Hematopoietic multipotent progenitor cell (in vitro differentiated cells): ENCODE measurements around the gene PLXNA2. TPM values are rescaled to one million over a fixed set of nuclear protein-coding genes. Genes with fewer than 3 reads are reported as not detected.

Source experiments
- DNase-seq, 3 donors: peaks; one replicate each; pipeline ENCODE4 v3.0.0-alpha.2; 2011 to 2015; ENCODE audit warnings: low read depth in 2 of 3, low spot score in 2 of 3
- total RNA-seq: library from RNA; depleted of rRNA; stranded (reverse); fragments of >200 nt; gene quantifications from one replicate; pipeline ENCODE4 v1.2.3, GENCODE V29; 2012

PLXNA2 gene
- total RNA-seq, 1 donor, result 0.27 TPM

DNA sequence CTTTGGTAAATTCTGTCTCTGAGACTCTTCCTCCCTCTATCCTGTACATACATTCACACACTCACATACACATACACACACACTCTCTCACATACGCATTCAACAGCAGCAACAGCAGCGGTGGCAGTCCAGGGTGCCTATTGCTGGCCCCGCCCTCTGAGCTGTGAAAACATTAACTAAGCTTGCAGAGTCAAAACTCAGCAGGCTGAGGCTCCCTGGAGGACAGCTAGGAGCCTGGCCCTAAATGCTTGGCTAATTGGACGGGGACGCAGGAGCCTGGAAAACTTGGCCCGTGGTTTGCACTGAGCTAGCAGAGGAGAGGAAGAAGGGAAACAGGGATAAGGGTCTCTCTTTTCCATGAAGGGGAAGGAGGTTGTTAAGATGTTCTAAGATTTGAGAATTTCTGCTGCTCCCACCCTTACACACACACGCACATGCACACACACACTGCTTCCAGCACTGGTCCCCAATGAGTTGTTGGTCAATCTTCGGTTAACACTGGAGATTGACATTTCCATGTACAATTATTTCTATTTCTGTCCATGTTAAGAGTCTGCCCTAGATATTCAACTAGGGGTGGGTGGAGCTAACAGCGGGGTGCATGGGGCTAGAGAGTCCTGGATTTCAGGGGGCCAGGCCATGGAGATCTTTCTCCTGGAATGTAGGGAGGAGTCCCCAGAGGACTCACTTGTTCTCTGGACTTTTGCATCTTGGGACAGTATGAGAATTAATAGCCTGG is 94.2 kb downstream of the PLXNA2 start:
- no peak for DNase-seq

DNA sequence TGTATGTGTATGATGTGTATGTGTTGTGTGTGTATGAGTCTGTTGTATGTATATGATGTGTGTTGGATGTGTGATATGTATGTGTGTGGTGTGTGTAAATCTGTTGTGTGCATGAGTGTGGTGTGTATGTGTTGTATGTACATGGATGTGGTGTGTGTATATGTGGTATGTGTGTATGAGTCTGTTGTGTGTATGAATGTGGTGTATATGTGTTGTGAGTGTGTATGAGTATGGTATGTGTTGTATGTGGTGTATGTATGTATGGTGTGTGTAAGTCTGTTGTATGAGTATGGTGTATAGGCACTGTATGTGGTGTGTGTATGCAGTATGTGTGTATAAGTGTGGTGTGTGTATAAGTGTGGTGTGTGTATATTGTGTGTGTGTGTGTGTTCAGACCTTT is 95.0 kb downstream of the PLXNA2 start:
- DNase-seq, result no peak

DNA sequence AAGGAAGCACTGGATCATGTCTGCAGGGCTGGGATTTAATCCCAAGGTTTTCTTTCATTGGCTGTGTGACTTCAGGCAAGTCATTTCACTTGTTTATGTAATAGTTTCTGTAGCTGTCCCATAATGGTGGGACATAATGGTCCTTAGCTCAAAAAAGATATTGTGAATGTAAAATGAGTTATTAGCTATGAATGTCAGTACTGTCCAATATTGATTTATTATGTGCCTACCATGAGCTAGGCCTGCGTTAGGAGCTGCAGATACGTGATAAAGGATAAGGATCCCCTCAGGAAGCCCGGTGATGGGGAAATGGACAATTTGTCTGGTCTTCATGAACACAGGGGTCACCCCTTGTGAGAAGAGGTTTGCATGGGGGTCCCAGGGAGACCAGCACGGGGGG is 95.8 kb downstream of the PLXNA2 start:
- no peak for DNase-seq

DNA sequence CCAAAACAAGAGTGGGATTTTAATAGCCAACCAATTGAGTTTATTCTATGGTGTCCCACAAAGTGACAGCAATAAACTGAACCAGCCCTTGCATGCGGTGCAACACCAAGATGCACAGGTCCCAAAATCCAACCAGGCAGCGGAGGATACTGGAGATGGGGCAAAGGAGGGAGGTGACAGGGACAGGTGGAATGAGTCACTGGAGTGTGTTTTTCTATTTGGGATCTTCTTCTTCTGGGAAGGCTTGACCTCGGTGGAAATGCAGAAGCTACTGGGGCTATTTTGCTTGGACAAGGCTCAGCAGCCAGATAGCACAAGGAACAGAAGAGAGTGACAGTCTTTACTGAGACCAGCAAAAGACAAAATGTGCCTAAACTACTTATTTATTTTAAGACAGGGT is 97.5 kb downstream of the PLXNA2 start:
- no peak for DNase-seq

DNA sequence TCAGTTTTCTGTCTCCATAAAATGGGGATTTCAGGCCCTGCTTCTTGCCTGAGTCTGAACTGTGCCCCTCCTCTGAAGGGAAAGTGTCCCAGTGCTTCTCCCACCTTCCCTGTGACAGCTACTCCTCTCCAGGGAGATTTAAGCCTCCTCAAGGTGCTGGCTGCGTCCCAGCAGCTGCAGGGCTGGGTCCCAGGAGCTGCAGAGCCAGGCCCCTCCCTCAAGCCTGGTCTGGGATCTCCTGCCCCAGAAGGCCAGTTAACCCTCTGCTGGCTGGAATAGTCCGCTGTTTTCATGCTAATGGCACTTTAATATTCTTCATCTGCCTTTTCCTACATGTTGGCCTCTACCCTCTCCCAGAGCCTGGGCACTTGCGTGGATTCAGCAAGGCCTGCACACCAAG is 99.0 kb downstream of the PLXNA2 start:
- DNase-seq, result no peak

DNA sequence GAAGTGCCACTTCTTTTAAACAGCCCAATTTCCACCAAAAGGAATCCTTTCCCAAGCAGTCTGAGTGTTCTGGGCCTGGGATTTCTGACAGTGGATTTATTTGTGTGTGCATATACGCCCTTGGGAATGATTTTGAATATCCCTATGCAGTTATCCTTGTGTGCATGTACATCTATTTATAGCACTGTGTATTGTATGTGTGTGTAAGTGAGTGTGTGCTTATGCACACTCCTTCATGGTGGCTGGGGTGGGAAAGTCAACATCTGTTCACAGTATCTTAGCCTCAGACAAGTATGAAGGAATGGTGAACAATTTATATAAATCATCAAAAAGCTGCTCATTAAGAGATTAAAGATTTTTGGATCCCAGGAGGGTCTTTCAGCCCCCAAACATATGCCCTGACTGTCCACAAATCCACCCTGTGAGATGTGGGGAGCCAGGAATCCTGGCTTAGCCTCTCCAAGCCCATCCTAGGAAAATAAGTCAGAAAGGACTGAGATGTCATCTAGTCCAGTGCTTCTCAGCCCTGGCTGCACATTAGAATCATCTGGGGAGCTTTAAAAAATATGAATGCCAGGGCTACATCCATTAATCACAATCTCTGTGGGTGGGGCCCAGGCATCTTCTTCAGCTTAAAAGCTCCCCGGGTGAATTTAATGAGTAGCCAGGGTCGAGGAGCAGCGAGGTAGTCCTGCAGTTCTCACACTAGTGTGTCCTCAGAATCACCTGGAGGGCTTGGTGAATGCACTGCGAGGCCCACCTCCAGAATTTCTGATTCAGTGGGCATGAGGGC is 101.4 kb downstream of the PLXNA2 start:
- no peak for DNase-seq

DNA sequence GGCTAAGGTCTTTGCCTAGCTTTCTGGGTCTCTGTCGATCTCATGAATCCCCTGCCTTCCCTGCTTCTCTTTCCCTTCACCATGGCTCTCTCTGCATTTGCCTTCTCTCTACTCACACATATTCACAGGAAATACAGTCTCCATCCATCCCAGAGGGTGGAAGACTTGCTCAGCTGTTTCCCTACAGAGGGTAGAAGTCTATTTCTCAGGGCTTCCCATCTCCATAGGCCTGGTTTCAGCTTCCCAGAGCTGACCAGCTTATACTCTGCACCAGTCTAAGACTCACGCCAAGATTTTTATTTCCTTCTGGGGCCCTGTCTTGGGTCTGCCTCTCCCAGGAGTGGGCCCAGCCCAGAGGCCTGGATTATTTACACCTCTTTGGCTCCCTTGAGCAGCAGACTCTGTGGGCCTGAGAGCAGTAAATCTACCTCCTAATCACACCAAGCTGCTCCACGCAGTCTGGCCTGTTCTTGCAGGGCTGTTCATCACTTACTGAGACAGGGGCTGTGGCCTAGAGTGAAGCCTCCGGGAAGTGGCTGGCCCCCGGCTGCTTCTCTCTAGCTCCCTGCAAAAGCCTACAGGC is 102.5 kb downstream of the PLXNA2 start:
- no peak for DNase-seq

DNA sequence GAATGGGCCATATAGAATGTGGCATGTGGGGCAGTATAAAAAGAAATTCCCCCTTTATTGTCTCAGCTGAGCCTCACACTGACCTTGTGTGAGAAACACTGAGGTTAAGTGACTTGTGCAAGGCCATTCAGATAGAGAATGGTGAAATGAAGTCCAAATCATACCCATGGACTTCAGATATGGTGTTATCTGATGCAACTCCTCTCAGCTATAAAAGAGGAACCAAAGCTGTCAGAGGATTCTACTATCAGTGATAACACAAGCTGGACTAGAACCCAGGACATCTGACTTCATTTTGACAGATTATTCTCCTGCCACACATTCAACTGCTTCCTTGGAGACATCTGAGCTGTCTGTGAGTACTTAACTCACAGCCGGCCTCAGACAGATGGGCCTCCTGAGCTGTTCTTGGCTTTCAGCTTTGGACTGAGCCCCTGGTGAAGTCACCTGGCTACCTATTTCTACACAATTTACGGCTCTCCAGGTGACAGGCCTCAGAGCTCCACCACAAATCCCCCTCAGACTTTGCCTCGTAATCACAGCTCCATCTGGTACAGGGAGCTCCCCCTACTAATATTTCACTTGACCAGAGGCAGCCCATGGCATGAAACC is 104.6 kb downstream of the PLXNA2 start:
- no peak for DNase-seq

DNA sequence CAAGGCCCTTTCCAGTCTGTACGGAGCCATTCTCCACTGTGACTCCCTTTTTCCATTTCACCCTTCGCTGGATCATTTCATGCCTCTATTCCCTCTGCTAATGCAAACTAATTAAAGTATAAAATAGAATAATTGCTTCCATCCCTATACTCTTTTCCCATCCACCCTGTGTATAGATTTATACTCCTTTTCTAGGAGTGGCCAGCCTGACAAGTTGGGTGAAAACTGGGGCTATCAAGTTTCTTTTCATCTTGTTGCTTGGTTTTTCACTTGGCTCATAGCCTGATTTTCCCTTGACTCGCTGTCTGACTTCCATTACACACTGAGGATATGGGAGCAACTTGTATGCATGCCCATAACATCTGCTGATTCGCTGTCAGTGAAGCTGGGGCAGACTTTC is 107.0 kb downstream of the PLXNA2 start:
- no peak for DNase-seq

DNA sequence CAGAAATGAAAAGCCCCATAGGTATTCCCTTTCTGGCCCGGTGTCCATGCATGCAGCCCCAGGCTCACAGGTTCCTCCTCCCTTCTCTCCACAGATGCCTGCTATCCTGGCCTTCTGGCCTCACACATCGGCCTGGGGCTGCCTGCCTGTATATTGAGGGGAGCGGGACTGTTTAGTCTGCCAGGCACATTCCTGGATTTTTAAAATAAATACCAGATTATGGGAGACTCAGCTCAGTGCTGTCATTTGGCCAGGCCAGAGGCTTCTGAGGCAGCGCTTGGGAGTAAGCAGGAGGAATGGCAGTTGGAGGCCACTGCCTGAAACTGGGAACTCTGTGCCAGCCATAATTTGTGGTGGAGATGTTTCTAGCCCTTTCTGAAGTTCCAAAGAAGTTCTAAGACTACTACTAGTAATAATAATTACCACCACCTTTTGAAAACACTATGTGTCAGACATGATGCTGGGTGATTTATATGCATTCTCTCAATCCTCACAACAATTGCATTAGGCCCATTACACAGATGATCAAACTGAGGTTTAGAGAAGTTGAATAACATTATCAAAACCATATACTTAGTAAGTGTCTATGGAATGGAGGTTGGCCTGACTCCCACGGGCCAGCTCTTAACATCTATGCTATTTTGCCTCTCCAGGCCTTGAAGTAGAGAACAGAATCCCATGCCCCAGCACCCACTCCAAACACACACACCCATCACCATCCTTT is 107.6 kb downstream of the PLXNA2 start:
- DNase-seq, result no peak

DNA sequence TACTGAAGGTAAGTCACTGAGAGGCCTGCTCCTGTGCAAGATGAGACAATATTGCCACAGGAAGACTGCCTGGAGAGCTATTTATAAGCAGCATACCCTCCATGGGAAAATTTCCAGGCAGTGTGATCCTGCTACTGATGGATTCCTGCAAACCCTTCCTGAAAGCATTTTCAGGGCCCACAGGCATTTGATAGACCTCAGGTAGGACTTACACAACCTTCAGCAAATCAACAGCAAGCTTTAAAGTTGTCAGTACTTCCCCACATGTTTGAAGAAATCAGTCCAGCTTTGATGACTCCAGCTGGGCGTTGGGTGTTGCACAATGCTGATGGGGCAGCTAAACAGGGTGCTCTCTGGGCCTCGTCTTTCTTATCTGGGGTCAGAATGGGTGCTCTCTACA is 108.8 kb downstream of the PLXNA2 start:
- DNase-seq, result no peak

DNA sequence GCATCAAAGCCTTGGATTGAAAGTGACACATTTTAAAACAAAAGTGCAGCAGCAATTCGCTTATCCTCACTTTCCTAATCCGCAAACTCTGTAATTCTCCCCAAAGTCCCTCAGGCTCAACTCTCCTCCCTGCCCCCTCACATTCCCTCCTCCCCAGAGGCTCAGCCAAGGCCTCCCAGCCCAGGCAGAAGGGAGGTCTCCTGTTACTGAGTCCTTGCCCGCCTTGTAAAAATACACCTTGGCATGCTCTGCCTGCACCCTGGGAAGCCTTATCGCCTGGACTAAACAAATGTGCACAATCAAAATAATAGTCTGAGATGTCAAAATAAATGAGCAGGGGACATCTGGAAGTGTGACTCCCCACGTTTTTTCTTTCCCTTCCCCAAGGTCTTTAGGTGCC is 109.7 kb downstream of the PLXNA2 start:
- no peak for DNase-seq

DNA sequence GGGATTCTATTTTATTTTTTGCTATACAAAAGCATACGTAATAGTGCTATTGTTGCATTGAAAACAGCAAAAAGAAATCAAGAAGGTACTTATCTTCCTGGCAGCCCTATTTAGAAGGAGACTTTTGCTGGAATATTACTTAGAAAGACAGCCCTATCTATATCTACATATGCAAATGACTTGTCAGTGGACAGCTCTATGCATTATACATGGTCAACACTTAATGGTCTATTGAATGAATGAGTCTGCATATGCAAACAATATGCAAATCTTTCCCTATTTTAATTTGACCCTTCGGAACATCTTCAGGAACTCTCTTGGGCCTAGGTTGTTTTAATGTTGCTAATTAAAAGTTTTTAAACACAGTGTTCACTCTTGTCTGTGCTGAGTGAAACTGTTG is 110.8 kb downstream of the PLXNA2 start:
- DNase-seq, result no peak

DNA sequence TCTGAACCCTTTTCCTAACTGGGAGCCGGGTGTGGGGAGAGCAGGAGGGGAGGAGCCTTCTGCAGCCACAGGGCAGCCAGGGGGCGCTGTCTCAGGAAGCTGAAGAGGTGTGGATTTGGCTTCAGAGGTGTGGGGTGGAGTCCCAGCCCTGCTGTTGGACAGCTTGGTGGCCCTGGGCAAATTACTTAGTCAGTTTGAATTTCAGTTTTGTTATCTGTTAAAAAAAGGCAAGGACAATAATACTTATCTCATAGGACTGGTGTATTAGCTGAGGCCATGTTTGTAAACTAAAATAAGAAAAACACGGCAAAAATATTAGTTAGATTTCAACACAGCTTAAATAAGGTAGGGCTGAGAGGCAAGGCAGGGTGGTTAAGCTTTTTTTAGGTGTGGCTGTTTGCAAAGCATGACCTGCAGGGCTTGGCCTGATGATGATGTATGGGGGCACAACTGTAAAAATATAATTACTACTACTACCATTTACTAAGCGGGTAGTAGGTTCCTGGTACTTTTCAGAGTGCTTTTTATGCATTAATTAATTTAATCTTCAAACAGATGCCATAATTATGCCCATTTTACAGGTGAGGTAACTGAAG is 111.8 kb downstream of the PLXNA2 start:
- DNase-seq, result peak in 2 of 3 donors; percentile 51 to 70

DNA sequence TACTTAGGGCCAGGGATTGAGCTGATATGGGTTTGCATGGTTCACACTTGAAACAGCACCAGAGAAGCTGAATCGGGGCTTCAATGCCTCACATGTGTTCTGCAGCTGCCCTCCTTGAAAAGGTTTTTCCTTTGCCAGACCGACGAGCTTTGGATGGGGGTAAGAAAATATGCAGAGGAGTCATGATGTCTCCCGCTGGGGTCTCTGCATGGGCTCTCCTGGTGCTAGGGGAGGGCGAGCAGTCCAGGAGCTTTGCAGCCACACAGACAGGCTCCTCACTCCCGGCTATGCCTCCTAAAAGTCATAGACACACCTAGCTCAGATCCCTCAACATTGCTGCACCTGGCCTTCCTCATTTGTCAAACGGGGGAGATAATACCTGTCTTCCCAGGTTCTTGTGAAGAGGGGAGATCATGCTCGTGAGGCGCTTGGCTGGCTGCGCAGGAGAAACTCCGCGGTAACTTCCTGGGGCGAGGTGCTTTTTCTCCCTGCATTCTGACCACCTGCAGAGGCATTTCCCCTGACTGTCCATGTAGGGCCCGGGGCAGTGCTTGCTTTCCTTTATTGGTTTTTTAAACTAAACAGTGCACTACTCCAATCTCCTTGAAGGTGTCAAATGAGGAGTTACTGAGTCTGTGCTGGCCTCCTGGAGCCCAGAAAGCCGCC is 112.4 kb downstream of the PLXNA2 start:
- no peak for DNase-seq

DNA sequence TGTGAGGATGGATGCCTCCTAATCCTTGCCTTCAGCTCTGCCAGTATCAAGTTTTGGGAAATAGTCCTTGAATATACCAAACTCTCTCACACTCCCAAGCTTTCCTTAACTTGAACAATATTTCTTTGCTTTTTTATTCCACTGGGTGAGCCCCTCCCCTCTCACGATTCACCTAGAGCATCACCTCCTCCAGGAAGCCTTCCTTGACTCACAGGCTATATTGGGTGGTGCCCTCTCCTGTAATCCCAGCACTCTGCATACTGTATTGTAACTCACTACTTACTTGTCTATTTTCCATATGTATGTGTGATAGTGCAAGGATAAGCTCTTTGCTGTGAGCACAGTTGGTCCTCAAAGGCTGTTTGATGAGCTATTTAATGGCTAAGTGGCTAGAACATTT is 114.7 kb downstream of the PLXNA2 start:
- DNase-seq, result no peak

DNA sequence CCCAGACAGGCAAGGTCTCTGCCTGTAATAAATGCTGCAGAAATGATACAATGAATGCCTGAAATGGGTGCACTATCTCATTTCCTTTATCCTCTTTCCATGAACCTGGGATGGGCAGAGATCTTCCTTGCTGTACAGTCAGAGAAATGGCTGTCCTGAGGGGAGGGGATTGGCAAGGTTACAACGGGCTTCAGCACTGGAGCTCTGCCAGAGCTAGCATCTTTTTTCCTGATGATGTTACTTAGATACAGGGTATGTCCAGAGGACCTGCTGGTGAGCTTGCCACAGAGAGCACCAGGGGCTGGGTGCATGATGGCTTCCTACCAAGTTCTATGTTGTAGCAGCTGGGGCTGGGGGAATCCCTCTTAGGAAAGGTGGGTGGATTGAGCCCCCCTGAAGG is 115.1 kb downstream of the PLXNA2 start:
- DNase-seq, result no peak

DNA sequence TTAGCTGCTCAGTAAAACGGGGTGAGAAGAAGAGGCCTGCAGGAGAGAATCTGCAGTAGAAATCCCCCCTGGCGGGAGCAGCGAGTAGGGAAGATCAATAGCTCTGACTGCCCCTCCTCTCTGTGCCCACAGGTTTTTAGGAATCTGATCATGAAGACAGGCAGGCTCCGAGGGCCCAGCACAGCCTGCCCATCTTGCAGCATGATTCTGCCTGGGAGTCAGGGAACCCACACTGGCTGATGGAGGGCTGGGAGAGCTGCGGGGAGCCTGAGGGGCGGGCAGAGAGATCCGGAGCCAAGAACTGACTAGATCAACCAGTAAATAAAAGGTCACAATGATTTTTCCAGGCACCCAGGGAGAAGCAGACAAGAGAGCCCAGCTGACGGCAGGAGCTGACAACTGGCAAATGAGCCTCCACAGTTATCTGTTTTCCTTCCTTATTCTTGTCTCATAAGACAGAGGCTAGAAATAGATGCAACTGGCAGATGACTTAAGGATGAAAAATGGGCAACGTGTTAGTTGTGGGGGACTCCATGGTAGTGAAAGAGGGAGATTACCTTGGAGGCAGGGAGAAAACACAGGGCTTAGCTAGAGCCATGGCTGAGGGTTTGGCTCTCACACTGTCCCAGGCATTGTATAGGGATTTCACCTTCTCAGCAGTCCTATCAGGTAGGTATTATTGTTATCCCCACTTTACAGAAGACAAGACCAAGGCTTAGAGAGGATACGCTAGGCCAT is 116.2 kb downstream of the PLXNA2 start:
- DNase-seq, result no peak

DNA sequence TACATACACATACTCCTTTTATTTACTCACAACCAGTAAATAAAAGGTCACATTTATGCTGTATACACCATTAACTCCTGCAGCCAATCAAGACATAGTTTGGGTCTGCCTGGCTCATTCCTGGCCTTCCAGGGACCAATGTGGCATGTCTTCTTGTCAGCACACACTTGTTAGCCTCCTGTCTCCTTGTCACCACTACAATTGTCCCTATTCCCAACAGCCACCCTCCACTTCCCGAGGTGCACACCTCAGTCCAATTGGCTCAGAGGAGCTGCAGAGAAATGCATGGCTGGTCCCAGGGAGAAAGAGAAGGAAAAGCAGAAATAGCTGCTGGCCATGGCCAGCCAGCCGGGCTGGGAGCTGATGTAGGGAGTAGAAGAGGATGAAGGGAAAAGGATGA is 116.9 kb downstream of the PLXNA2 start:
- DNase-seq, result no peak
